ENCODE measurements around the gene DZIP3. TPM values are rescaled to one million over a fixed set of nuclear protein-coding genes. Genes with fewer than 3 reads are reported as not detected.

The DZIP3 gene
- total RNA-seq, 2 experiments from 2014 or later: 14.5 to 31.8 TPM

- Histone ChIP-seq H3K79me2 (ENCODE audit: insufficient read depth, low read depth, low read length) (no peaks in the 10 kb centered on the region), H3K4me2 (ENCODE audit: low read length) (no peak overlapping the region), H3K9me2 (ENCODE audit: insufficient read depth, low read length) (no peaks in the 10 kb centered on the region), H3K36me3 (ENCODE audit: insufficient read depth, low read length) (no peaks in the 10 kb centered on the region), H3K27ac (ENCODE audit: low read depth, low read length, poor library complexity, severe bottlenecking) (no peak overlapping the region), H3K4me1 (ENCODE audit: insufficient read depth, low read length, poor library complexity, severe bottlenecking) (no peaks in the 10 kb centered on the region), H3K9me3 (ENCODE audit: low read length) (no peaks in the 10 kb centered on the region), H3K4me3 (ENCODE audit: low read depth, low read length, poor library complexity, severe bottlenecking) (no peak overlapping the region), H2AFZ (ENCODE audit: low read length) (0 out of 2 replicates have a peak overlapping the region, but pooled peaks have one; percentile 43), H4K20me1 (ENCODE audit: insufficient read depth, low read length) (no peaks in the 10 kb centered on the region)
- intact Hi-C loops (cut with micrococcal nuclease; ENCODE audit: unreplicated experiment): no loop called here
- ChIA-PET CTCF (ENCODE audit: unreplicated experiment) (no interaction called here), POLR2A (no interaction called here)
- DNase-seq (ENCODE audit: low spot score): no peak
- BruUV-seq (replicated peaks): no TSS peak
- TF ChIP-seq CTCF (conservative IDR thresholded peaks at IDR 0.05; ENCODE audit: low read length) (no peak), EZH2phosphoT487 (IDR thresholded peaks at IDR 0.05; ENCODE audit: borderline replicate concordance, low read depth, low read length) (no peak)
Measured at GRCh38 chr3:108724101-108724500, 134.6 kb downstream of the DZIP3 start.

GRCh38 chr3:108728105-108728504, 138.6 kb downstream of the DZIP3 start:
- H4K20me1 ChIP-seq (ENCODE audit: insufficient read depth, low read length): no peaks in the 10 kb centered on the region
- no peaks in the 10 kb centered on the region for H3K36me3 ChIP-seq (ENCODE audit: insufficient read depth, low read length)
- H3K4me1 ChIP-seq (ENCODE audit: insufficient read depth, low read length, poor library complexity, severe bottlenecking): no peaks in the 10 kb centered on the region
- no peak for DNase-seq (ENCODE audit: low spot score)
- no peaks in the 10 kb centered on the region for H3K79me2 ChIP-seq (ENCODE audit: insufficient read depth, low read depth, low read length)
- BruUV-seq (replicated peaks): no TSS peak
- no peak overlapping the region for H3K27ac ChIP-seq (ENCODE audit: low read depth, low read length, poor library complexity, severe bottlenecking)
- H3K9me2 ChIP-seq (ENCODE audit: insufficient read depth, low read length): no peaks in the 10 kb centered on the region
- POLR2A ChIA-PET: interaction anchor here (0.6 to 0.7 kb wide), 2 partner anchors 23 to 288 kb away, joined by 3 read pairs; no protein-coding TSS in a partner anchor
- intact Hi-C loops (cut with micrococcal nuclease; ENCODE audit: unreplicated experiment): no loop called here
- no peak for TF ChIP-seq EZH2phosphoT487 (IDR thresholded peaks at IDR 0.05; ENCODE audit: borderline replicate concordance, low read depth, low read length)
- TF ChIP-seq CTCF (conservative IDR thresholded peaks at IDR 0.05; ENCODE audit: low read length): no peak
- H2AFZ ChIP-seq (ENCODE audit: low read length): no peak overlapping the region
- H3K4me3 ChIP-seq (ENCODE audit: low read depth, low read length, poor library complexity, severe bottlenecking): no peak overlapping the region
- no peaks in the 10 kb centered on the region for H3K9me3 ChIP-seq (ENCODE audit: low read length)
- H3K4me2 ChIP-seq (ENCODE audit: low read length): no peak overlapping the region
- CTCF ChIA-PET (ENCODE audit: unreplicated experiment): no interaction called here

- no peak for DNase-seq (ENCODE audit: low spot score)
- Histone ChIP-seq H3K4me2 (ENCODE audit: low read length) (no peak overlapping the region), H4K20me1 (ENCODE audit: insufficient read depth, low read length) (no peaks in the 10 kb centered on the region), H3K9me2 (ENCODE audit: insufficient read depth, low read length) (no peaks in the 10 kb centered on the region), H3K9me3 (ENCODE audit: low read length) (no peaks in the 10 kb centered on the region), H3K27ac (ENCODE audit: low read depth, low read length, poor library complexity, severe bottlenecking) (no peak overlapping the region), H3K4me3 (ENCODE audit: low read depth, low read length, poor library complexity, severe bottlenecking) (no peak overlapping the region), H3K36me3 (ENCODE audit: insufficient read depth, low read length) (no peaks in the 10 kb centered on the region), H3K4me1 (ENCODE audit: insufficient read depth, low read length, poor library complexity, severe bottlenecking) (no peaks in the 10 kb centered on the region), H2AFZ (ENCODE audit: low read length) (no peak overlapping the region), H3K79me2 (ENCODE audit: insufficient read depth, low read depth, low read length) (no peaks in the 10 kb centered on the region)
- intact Hi-C loops (cut with micrococcal nuclease; ENCODE audit: unreplicated experiment): no loop called here
- no TSS peak for BruUV-seq (replicated peaks)
- ChIA-PET CTCF (ENCODE audit: unreplicated experiment) (no interaction called here), POLR2A (interaction anchor here (0.7 kb wide), 1 partner anchor 12 kb away, joined by 3 read pairs; no protein-coding TSS in a partner anchor)
- TF ChIP-seq CTCF (conservative IDR thresholded peaks at IDR 0.05; ENCODE audit: low read length) (no peak), EZH2phosphoT487 (IDR thresholded peaks at IDR 0.05; ENCODE audit: borderline replicate concordance, low read depth, low read length) (no peak)
Measured at GRCh38 chr3:108728934-108729333, 139.4 kb downstream of the DZIP3 start.
